Sigmoid colon (tissue), 7 donors: ENCODE results near the gene CCER1. TPM values are rescaled to one million over a fixed set of nuclear protein-coding genes. Genes with fewer than 3 reads are reported as not detected.

Experiments used
- DNase-seq: peaks from one replicate; pipeline ENCODE4 v3.0.0-alpha.2; 2019
- H3K27ac ChIP-seq, 4 donors: fragments of 200-600 bp; sonication (generic); one replicate each; pipeline ENCODE4 v1.5.1; 2016 to 2019; ENCODE audit warnings: mild to moderate bottlenecking in 1 of 4
- H3K27me3 ChIP-seq, 3 donors: fragments of 200-600 bp; sonication (generic); one replicate each; pipeline ENCODE4 v1.5.1; 2019; ENCODE audit warnings: mild to moderate bottlenecking in 1 of 3
- H3K36me3 ChIP-seq, 4 donors: fragments of 200-600 bp; sonication (generic); one replicate each; pipeline ENCODE4 v1.5.1; 2016 to 2019
- H3K4me1 ChIP-seq, 4 donors: fragments of 200-600 bp; sonication (generic); one replicate each; pipeline ENCODE4 v1.5.1; 2017 to 2019
- H3K4me3 ChIP-seq, 4 donors: fragments of 200-600 bp; sonication (generic); one replicate each; pipeline ENCODE4 v1.5.1; 2017 to 2019; ENCODE audit warnings: mild to moderate bottlenecking in 2 of 4, moderate library complexity in 1 of 4
- H3K9me3 ChIP-seq, 4 donors: fragments of 200-600 bp in 3 of 4; sonication (generic) in 3 of 4; one replicate each; pipeline versions ENCODE4 v1.5.1 to v1.6.1; 2013 to 2019
- CTCF ChIP-seq, 4 experiments: fragments of 450-650 bp in 3 of 4; fragments of 200-600 bp in 1 of 4; IDR thresholded peaks; one replicate each; pipeline ENCODE4 v1.5.1; 2016 to 2019; ENCODE audit warnings: antibody characterized with exemption in 4 of 4, mild to moderate bottlenecking in 3 of 4, moderate library complexity in 2 of 4
- EP300 ChIP-seq, 4 donors: sonication (generic); formaldehyde crosslinking; IDR thresholded peaks; one replicate each; pipeline ENCODE4 v1.6.1; 2017; ENCODE audit warnings: antibody characterized with exemption in 4 of 4
- POLR2A ChIP-seq, 2 donors: fragments of 450-650 bp; IDR thresholded peaks; one replicate each; pipeline ENCODE4 v1.6.1; 2016; ENCODE audit warnings: antibody characterized with exemption in 2 of 2, mild to moderate bottlenecking in 2 of 2, moderate library complexity in 2 of 2
- POLR2AphosphoS5 ChIP-seq, 4 donors: sonication (generic); formaldehyde crosslinking; IDR thresholded peaks; one replicate each; pipeline ENCODE4 v1.6.1; 2017; ENCODE audit warnings: antibody characterized with exemption in 4 of 4
- WGBS, 2 donors: extraction: QIAGEN DNeasy Blood & Tissue Kit; methylation state at CpG; one replicate each; pipeline ENCODE4 v1.1.7; 2013; 5-methylcytosine and 5-hydroxymethylcytosine counted together
- intact Hi-C: fragments of 100-400 bp; cut with DNase I; formaldehyde crosslinking; loops from one replicate; pipeline ENCODE4 v1.15.1; 2023
- polyA plus RNA-seq, 3 donors: library from polyadenylated mRNA; stranded (reverse); fragments of 200-250 nt; gene quantifications; one replicate each; pipeline ENCODE4 v1.2.3, GENCODE V29; 2013
- total RNA-seq, 4 donors: library from RNA; depleted of rRNA; stranded (reverse); fragments of >200 nt; gene quantifications; one replicate each; pipeline ENCODE4 v1.1.0, GENCODE V29; 2016
- donor health status: healthy with polysubstance abuse.
- donor health status: Bipolar disorder and iron deficiency.
- donor health status: healthy.

CCER1 gene
- total and polyA plus RNA-seq, 7 donors, result not detected

- Histone ChIP-seq H3K4me3 (no peak overlapping the region), H3K9me3 (no peaks in the 10 kb centered on the region), H3K27ac (no peak overlapping the region), H3K36me3 (no peaks in the 10 kb centered on the region), H3K27me3 (no peaks in the 10 kb centered on the region), H3K4me1 (peaks cover 0 to 7% (median 0%) of the 10 kb centered on the region in 4 donors)
- no peak for TF ChIP-seq CTCF (IDR thresholded peaks at IDR 0.05)
- WGBS, 2 donors, result 79 to 83% methylated on average over 1 of the region's 1 CpG
- intact Hi-C loops, result no loop called here
- no peak for DNase-seq
Measured at GRCh38 chr12:90905691-90906370, 49.1 kb downstream of the CCER1 start.

GRCh38 chr12:90902596-90902995, 52.4 kb downstream of the CCER1 start:
- no peaks in the 10 kb centered on the region for H3K36me3 ChIP-seq
- intact Hi-C loops, result no loop called here
- H3K9me3 ChIP-seq, result no peaks in the 10 kb centered on the region
- no peak for TF ChIP-seq CTCF (IDR thresholded peaks at IDR 0.05)
- no peak for TF ChIP-seq EP300 (IDR thresholded peaks at IDR 0.05)
- TF ChIP-seq POLR2A (IDR thresholded peaks at IDR 0.05), result no peak
- no peak for TF ChIP-seq POLR2AphosphoS5 (IDR thresholded peaks at IDR 0.05)
- DNase-seq, result no peak
- peaks cover 0 to 4% (median 2%) of the 10 kb centered on the region in 4 donors for H3K4me1 ChIP-seq
- WGBS, 2 donors, result 87 to 89% methylated on average over 2 of the region's 2 CpGs
- H3K27me3 ChIP-seq, result no peaks in the 10 kb centered on the region
- no peak overlapping the region for H3K4me3 ChIP-seq
- no peak overlapping the region for H3K27ac ChIP-seq

Other genes with a start within 250 kb of the CCER1 start
- not detected for gene EPYC, start 49.8 kb upstream of the CCER1 start, total RNA-seq
- under 1 TPM in 1 of 3 donors, not detected in 2; 0.09 TPM for gene EPYC, start 49.8 kb upstream of the CCER1 start, polyA plus RNA-seq
- gene KERA, start 102.8 kb upstream of the CCER1 start, total RNA-seq, result not detected
- gene KERA, start 102.8 kb upstream of the CCER1 start, polyA plus RNA-seq, result not detected
- 100 to 1,000 TPM in 3 of 4 donors, 10 to 100 TPM in 1; 85.2 to 363 (median 139) TPM for gene LUM, start 156.3 kb upstream of the CCER1 start, total RNA-seq
- 10 to 100 TPM; 16.6 to 88.4 (median 44.4) TPM for gene LUM, start 156.3 kb upstream of the CCER1 start, polyA plus RNA-seq
- 1,000 to 10,000 TPM in 3 of 4 donors, 100 to 1,000 TPM in 1; 675 to 1,612 (median 1,535) TPM for gene DCN, start 227.6 kb upstream of the CCER1 start, total RNA-seq
- 100 to 1,000 TPM in 2 of 3 donors, 10 to 100 TPM in 1; 41.2 to 380 (median 180) TPM for gene DCN, start 227.6 kb upstream of the CCER1 start, polyA plus RNA-seq